ENCODE measurements around the gene GALK2.

GALK2 gene

DNA sequence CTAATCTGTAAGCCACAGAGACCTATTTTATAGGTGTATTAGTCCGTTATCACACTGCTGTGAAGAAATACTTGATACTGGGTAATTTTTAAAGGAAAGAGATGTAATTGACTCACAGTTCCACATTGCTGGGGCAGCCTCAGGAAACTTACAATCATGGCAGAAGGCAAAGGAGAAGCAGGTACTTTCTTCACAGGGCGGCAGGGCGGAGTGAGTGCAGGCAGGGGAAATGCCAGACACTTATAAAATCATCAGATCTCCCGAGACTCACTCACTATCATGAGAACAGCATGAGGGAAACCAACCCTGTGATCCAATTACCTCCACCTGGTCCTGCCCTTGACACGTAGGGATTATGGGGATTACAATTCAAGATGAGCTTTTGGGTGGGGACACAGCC is 108.7 kb downstream of the GALK2 start:
- no peak for DNase-seq (ENCODE audit: extremely low read depth in 1 of 2, low read depth in 1 of 2)

DNA sequence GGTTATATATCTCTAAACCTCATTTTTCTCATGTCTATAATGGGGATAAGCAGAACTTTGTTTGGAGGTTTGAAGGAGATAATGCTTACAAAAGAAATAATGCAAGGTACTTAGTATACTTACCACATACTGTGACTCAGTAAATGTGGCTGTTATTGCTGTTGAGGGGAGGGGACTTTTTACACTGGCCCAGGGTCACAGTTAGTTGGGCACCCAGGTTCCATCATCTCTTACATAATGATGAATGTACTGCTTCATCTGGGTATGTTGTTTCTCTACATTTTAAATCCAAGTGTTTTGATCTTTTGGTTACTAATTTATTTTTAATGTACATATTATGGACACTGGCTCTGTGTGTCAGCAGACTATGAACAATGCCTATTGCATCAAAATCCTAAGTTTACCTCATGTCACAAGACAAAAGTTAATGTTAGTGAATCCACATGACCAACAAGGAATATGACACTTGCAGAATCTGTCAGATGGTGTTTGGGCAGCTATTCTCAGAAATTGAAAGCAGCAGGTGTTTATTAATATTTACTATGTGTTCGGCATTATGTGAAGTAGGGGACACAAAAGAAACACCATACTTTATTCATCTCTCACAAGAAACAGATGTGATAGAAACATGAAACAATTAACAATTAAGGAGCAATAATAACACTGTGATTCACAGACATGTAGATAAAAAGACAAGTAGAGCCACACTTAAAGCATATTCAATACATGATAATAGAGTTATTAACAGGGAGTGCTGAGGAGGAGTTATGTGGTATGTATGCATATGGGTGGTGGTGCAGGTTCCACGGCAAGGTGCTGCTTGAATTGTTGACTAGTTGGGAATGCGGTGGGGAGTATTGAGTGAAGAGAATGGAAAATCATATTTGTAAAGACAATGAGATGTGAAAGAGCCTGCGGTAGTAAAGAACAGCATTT is 109.7 kb downstream of the GALK2 start:
- DNase-seq (ENCODE audit: extremely low read depth in 1 of 2, low read depth in 1 of 2) = no peak

DNA sequence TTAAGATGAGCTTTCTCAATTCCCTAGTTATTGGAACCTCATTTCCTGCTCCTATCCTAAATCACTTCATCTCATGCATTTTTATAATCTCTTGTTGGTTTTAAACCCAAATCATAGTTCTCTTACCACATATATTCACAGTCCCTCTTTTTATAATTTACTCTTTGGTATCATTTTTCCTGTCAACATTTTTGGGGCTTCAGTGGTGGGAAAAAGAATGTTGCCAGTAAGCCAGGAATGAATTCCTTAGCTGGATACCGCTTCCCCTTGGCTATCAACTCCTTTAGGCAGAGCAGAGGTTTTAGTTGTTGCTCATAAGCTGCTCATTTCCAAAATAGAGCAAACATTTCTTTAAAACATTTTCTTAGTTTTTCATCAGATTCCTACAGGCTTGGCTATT is 112.3 kb downstream of the GALK2 start:
- DNase-seq (ENCODE audit: extremely low read depth in 1 of 2, low read depth in 1 of 2) = no peak

DNA sequence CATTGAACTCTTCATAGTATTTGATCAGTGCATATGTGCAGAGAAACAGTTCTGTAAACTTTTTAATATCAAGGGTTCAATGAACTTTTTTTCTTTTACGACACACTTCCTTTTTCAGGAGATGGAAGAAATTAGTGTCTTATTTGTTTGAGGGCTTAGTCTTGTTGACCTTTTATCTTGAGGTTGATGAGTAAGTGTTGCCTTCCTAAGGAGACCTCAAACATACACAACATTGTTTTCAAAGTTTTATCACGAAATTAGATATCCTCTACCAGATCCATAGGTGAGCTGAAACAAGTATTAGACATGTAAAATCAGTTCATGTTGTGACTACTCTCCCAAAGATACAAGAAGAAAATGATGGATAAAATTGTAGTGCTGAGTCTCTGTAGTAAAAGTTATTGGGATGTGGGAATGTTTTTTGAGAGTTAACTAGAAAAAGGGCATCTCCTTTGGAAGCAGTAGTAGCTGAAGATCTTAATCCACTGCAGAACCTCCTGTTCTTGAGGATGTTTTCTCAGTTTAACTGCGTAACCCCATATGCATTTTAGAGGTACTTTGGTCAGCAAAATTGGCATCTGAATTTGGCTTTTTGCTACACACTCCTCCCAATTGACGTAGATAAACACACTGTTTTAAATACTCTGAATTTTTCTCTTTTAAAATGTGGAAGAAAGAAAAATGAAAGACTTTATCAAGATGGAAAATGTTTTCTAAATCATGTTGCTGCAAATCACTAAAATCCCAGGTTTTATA is 116.8 kb downstream of the GALK2 start:
- no peak for DNase-seq (ENCODE audit: extremely low read depth in 1 of 2, low read depth in 1 of 2)

DNA sequence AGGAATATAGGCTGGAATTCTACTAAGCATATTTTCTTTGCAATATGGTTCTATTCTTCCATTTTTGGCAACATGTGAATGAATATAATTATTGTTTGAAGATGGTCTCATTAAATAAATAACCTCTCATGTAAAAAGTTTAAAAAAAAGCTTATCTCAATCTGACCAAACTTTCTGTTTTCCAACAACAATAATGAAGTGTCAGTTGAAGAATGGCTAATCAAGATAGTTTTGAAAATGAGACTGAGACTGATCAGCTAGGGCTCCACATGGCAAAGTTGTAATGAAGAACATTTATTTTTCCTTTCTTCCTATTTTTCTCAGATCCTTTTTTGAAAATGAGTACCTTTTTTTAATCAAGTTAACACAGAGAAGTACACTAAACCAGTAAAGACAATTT is 117.4 kb downstream of the GALK2 start:
- DNase-seq (ENCODE audit: extremely low read depth in 1 of 2, low read depth in 1 of 2) = no peak

DNA sequence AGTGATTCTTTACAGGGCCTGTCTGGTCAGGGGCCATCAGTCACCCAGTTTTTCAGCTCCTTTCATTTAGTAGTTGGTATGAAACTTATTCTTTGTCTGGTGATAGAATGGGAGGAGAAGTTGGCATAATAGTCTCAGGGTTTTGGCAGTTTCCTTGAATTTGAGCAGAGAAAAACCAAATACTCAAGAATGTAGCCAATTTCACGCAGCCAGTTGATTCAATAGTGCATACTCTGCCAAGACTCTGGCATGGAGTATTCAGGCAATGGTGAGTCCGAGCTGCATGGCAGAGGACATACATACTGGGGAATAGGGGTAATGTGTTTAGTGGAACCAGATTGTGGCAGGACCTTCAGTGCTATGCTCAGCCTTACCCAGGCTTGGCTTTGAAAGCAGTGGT is 118.3 kb downstream of the GALK2 start:
- DNase-seq (ENCODE audit: extremely low read depth in 1 of 2, low read depth in 1 of 2) = no peak

DNA sequence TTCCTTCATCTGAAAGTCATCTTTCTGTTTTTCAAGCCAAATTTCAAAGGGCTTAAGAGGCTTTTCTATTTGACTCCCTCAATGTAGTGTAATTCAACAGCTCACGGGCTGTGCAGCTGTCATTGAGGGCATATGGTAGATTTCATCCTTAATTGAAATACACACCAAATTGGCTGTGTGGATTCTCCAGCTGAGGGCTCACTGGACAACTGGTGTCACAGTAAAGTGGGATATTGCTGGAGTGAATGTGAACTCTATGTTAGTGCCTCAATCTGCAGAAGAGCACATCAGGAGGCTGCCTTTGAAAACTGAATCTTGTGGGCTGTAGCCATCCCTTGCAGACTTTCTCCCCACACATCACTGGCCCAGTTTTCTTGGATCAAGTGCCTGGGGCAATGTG is 120.1 kb downstream of the GALK2 start:
- DNase-seq (ENCODE audit: extremely low read depth in 1 of 2, low read depth in 1 of 2) = no peak

DNA sequence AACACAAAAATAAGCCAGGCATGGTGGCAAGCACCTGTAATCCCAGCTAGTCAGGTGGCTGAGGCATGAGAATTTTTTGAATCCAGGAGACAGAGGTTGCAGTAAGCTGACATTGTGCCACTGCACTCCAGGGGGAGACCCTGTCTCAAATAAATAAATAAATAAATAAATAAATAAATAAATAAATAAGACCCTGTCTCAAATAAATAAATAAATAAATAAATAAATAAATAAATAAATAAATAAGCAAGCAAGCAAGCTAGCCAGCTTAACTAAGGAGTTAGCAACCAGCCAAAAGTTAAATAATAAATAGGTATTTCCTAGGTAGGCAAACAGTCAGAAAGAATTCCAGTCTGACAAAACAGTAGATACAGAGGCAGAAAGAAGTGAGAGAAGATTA is 123.9 kb downstream of the GALK2 start:
- no peak for DNase-seq (ENCODE audit: extremely low read depth in 1 of 2, low read depth in 1 of 2)

DNA sequence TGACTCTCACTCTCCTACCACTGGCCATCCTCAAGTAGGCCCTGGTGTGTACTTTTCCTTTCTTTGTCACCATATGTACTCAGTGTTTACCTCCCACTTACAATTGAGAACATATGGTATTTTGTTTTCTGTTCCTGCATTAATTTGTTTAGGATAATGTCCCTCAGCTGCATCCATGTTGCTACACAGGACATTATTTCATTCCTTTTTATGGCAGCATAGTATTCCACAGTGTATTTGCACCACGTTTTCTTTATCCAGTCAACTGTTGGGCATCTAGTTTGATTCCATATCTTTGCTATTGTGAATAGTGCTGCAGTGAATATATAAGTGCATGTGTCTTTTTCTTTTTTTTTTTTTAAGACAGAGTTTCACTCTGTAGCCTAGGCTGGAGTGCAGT is 126.2 kb downstream of the GALK2 start:
- no peak for DNase-seq (ENCODE audit: extremely low read depth in 1 of 2, low read depth in 1 of 2)

DNA sequence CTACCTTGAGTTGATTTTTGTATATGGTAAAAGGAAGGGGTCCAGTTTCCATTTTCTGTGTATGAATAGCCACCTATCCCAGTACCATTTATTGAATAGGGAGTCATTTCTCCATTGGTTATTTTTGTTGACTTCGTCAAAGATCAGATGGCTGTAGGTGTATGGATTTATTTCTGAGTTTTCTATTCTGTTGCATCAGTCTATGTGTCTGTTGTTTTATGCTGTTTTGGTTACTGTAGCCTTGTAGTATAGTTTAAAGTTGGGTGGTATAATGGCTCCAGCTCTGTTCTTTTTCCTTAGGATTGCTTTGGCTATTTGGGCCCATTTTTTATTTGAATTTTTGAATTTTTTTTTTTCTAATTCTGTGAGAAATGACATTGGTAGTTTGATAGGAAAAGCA is 127.5 kb downstream of the GALK2 start:
- no peak for DNase-seq (ENCODE audit: extremely low read depth in 1 of 2, low read depth in 1 of 2)

DNA sequence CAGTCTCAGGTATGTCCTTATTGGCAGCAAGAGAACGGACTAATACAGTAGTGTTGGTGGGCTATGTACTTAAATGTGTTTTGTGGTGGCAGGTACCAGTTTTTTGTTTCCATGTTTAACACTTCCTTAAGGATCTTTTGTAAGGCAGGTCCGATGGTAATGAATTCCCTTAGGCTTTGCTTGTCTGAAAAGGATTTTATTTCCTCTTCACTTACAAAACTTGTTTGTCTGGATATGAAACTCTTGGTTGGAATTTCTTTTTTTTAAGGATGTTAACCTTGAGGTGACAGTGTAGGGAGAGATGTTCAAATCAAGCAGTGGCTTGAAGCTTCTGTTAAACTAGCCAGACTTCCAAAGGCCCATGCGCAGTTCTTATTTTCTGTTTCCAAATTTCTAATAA is 130.8 kb downstream of the GALK2 start:
- DNase-seq (ENCODE audit: extremely low read depth in 1 of 2, low read depth in 1 of 2) = no peak

DNA sequence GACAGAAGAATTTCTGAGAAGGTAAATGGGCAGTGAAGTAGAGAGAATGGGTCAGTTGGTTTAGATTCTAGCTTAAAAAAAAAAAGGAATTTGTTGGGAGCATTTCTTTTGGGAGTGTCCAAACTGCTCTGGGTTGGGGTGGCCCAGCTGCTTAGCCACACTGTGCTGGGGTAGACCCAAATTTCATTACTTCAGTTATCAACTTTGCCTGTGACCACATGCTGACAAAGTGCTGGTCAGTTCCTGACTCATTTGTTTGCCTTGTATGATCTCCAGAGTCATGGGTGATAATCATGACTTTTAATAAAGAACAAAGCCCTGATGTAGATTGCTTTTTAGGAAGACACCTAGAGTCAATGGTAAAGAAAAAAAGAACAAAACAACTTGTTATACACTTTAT is 131.5 kb downstream of the GALK2 start:
- no peak for DNase-seq (ENCODE audit: extremely low read depth in 1 of 2, low read depth in 1 of 2)

DNA sequence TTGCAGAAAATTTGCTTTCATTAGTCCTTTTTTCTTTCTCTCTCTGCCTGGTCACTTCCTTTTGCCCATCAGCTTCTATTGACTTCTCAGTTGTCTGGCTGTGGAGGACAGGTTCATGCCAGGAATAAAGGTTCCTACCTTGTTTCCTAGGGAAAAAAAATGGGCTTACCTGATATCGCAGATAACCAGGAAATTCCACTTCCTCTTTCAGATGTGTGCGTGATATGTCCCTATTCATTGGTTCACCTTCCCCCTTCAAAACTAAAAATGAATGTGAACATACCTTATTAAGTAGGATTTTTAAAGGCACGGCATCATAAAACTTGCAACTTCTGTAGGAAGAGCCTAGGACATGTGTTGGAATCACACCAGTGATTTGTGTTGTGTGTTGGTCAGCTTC is 133.0 kb downstream of the GALK2 start:
- DNase-seq (ENCODE audit: extremely low read depth in 1 of 2, low read depth in 1 of 2) = no peak

DNA sequence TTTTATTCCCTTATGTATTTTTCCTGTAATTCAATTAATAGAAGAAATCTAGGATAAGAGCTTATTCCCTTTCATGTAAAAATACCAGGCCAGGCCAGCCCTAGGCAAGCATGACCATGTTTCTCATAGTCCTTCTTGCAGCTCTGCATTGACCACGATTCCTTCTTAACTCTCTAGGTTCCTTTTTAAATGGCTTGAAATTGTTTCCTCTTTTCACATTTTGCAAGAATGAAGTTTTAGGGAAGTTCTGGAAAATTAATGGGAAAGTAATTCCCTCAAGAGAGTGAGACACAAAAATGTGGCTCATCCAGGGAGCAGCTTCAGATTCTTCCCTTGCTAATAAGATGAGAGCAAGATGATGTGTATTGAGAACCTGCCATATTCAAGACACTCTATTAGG is 136.5 kb downstream of the GALK2 start:
- no peak for DNase-seq (ENCODE audit: extremely low read depth in 1 of 2, low read depth in 1 of 2)

DNA sequence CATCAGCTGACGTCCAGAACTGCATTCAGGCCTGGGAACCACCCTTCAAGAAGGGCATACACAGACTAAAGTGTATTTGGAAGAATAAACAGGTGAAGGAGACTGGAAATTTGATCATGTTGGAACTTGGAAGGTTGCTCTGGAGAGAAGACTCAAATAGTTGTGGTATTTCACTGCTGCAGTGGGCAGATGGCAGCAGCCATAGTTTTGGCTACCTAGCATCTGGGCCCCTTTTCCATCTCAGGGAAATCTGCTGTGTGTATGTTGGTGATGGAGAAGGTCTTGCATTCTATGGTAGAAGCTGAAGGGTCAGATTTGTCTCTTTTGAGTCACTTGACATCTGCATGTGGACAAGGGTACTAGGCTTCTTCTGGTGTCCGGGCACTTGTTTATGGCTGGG is 138.6 kb downstream of the GALK2 start:
- DNase-seq (ENCODE audit: extremely low read depth in 1 of 2, low read depth in 1 of 2) = no peak

DNA sequence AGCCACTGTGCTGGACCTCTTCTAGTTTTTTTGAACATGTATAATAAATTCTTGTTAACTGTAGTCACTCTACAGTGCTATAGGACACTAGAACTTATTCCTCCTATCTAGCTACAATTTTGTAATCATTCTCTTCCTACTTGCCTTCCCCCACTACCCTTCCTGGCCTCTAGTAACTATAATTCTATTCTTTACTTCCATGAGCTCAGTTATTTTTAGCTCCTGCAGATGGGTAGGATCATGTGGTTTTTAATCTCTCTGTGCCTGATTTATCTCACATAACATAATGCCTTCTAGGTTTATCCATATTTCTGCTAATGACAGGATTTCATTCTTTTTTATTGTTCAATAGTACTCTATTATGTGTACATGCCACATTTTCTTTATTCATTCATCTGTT is 139.8 kb downstream of the GALK2 start:
- DNase-seq (ENCODE audit: extremely low read depth in 1 of 2, low read depth in 1 of 2) = no peak

DNA sequence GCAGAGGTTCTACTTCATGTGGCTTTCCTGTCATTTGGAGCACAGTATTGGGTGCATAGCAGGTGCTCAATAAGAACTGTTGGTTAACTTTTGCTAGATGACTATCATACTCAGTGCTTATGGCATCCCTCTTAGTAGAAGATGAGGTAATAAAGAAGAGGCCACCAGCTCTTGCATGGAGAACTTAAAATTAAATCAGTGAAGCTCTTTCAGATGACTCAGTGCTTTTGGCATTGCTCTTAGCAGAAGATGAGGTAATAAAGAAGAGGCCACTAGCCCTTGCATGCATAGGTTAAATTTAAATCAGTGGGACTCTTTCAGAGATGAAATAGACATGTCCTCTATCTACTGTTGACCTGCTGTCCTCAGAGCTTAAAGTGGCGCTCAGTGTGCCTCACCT is 143.6 kb downstream of the GALK2 start:
- DNase-seq (ENCODE audit: extremely low read depth in 1 of 2, low read depth in 1 of 2) = no peak

DNA sequence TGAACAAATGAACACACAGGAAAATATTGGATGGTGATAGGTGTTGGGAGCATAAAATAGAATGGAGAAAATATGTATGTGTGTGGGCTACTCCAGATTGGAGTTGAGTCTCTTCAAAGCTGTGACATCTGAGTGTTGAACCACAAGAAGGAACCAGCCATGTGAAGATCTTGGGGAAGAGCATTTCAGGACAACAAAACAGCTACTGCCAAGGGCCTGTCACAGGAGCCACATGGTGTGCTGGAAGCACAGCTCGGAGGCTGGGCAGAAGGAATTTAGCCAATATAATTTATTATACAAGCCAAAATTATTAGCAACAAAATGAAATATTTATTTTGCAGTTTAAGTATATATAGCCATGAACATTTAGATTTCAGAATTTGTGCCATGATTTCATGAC is 144.7 kb downstream of the GALK2 start:
- no peak for DNase-seq (ENCODE audit: extremely low read depth in 1 of 2, low read depth in 1 of 2)

DNA sequence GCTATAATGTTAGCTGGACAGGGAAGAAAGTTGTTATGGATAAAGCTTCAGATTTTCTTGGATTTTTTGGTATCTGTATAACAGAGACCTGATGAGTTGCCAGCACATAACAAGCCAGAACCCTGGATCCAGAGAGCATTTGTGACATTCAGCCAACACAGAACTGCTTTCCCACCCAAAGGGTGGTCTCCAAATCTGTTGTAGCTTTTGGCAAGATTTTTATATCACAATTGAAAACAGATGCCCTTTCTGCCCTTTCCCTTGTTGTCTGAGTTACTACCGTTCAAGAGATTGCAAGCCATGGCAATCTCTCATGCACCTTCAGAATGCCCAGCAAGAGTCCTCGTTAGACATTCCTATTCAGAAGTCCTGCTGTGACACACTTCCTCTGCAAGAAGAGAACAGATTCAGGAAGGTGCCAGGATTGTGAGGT is 145.4 kb downstream of the GALK2 start:
- DNase-seq (ENCODE audit: extremely low read depth in 1 of 2, low read depth in 1 of 2) = no peak

DNA sequence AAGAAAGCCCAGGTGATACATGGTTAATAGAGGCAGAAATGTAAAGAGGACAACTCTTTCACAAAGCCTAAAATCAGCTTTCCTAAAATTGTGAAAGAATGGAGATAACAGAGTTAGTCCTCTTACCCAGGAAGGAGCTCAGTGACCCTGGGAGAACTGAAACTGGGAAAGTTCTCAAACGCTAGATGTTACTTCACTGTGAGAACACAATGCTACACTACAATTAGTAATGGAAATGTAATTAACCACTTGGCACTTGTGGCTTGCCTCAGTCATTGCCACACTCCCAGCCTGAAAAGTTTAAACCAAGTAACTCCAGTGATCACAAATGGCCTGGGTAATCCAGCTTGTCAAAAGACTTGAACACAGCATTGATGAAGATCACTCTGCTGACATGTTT is 150.3 kb downstream of the GALK2 start:
- DNase-seq (ENCODE audit: extremely low read depth in 1 of 2, low read depth in 1 of 2) = no peak

DNA sequence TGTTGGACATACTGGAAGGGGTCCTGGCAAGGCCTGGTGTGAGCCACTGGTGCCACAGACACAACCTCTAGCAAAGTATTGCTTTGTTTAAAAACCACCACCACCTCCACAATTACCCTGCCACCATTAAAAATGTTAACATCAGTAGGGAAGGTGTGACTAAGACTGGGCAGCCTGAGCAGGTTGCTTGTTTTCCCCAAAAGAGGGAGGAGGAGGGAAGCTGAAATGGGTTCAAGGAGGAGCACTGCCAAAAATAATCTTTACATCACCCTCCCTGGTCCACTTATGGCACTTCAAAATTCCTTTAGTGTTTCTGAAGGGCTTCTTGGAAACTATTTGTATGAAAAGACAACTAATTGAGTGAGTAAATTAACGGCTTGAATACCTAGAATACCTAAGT is 153.2 kb downstream of the GALK2 start:
- no peak for DNase-seq (ENCODE audit: extremely low read depth in 1 of 2, low read depth in 1 of 2)

DNA sequence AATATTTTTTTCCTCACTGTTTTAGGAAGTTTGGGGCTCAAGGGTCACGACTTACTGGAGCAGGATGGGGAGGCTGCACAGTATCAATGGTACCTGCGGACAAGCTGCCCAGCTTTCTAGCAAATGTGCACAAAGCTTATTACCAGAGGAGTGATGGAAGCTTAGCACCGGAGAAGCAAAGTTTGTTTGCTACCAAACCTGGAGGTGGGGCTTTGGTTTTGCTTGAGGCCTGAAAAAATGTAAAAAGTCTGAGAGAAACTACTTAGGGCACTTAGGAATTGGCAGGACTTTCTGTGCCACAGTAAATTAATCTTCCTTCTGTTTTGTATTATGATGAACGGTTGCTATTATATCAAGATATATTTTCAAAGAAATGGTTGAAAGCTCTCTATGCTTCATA is 157.9 kb downstream of the GALK2 start:
- no peak for DNase-seq (ENCODE audit: extremely low read depth in 1 of 2, low read depth in 1 of 2)
